B cell (primary cell): Measurements from ENCODE around the gene IFTAP. TPM values are rescaled to one million over a fixed set of nuclear protein-coding genes. Genes with fewer than 3 reads are reported as not detected.

Source experiments
- ATAC-seq: fragments of 200-7000 bp; cut with Tn5 transposase; one replicate; pipeline ENCODE4 v1.10.0; 2021; ENCODE audit warnings: low read depth, mild to moderate bottlenecking, moderate number of reproducible peaks, moderate library complexity
- CTCF ChIA-PET: fragments of 350-600 bp; sonication (Branson Sonifier 250); formaldehyde crosslinking; loops from one replicate; lab custom pipeline; 2021; ENCODE audit warnings: antibody characterized with exemption, inconsistent platforms; lab: Charles Lee
- POLR2A ChIA-PET: fragments of 350-600 bp; sonication (Branson Sonifier 250); formaldehyde crosslinking; loops from one replicate; lab custom pipeline; 2021; ENCODE audit warnings: antibody characterized with exemption; lab: Charles Lee
- DNase-seq: peaks from one replicate; pipeline ENCODE4 v3.0.0; 2013
- H2AFZ ChIP-seq: 2 replicates; pipeline ENCODE4 v1.6.1; 2012; ENCODE audit warnings: mild to moderate bottlenecking, low read depth, low read length; ENCODE audit not compliant: insufficient read depth, poor library complexity, severe bottlenecking
- H3K27ac ChIP-seq, 2 donors: 1 replicate in 1 of 2; 2 replicates in 1 of 2; pipeline ENCODE4 v1.5.1; 2012 to 2013; ENCODE audit warnings: low read length in 2 of 2, mild to moderate bottlenecking in 2 of 2, moderate library complexity in 1 of 2
- H3K27me3 ChIP-seq, 4 experiments: fragments of 200-600 bp in 1 of 4; sonication (generic) in 1 of 4; replicated peaks in 1 of 4; 1 replicate in 2 of 4; 2 replicates in 2 of 4; pipeline versions ENCODE4 v1.6.1 to v1.7.0; 2013 to 2016; ENCODE audit warnings: low read length in 3 of 4, mild to moderate bottlenecking in 2 of 4, mixed read lengths in 1 of 4, moderate library complexity in 1 of 4; ENCODE audit not compliant: insufficient read depth in 4 of 4, control insufficient read depth in 3 of 4; ENCODE audit errors: control extremely low read depth in 1 of 4
- H3K36me3 ChIP-seq, 2 experiments: replicated peaks in 1 of 2; 1 replicate in 1 of 2; 2 replicates in 1 of 2; pipeline versions ENCODE4 v1.6.1 to v1.7.1; 2013; ENCODE audit warnings: low read length in 1 of 2; ENCODE audit not compliant: insufficient read depth in 2 of 2, control insufficient read depth in 1 of 2; ENCODE audit errors: control extremely low read depth in 1 of 2, extremely low read depth in 1 of 2
- H3K4me1 ChIP-seq, 2 donors: fragments of 200-600 bp in 1 of 2; sonication (generic) in 1 of 2; 1 replicate in 1 of 2; 2 replicates in 1 of 2; pipeline versions ENCODE4 v1.5.1 to v1.6.1; 2013 to 2017; ENCODE audit warnings: low read length in 2 of 2; ENCODE audit not compliant: control insufficient read depth in 2 of 2, insufficient read depth in 2 of 2
- H3K4me2 ChIP-seq: replicated peaks from 2 replicates; pipeline ENCODE3; 2012; ENCODE audit warnings: mild to moderate bottlenecking, low read depth, low read length; ENCODE audit not compliant: poor library complexity, severe bottlenecking
- H3K4me3 ChIP-seq, 5 experiments: fragments of 200-600 bp in 1 of 5; sonication (generic) in 1 of 5; 1 replicate in 3 of 5; 2 replicates in 2 of 5; pipeline versions ENCODE4 v1.5.1 to v1.7.0; 2011 to 2016; ENCODE audit warnings: low read length in 4 of 5, mild to moderate bottlenecking in 4 of 5, low read depth in 2 of 5, control low read depth in 1 of 5, moderate library complexity in 1 of 5; ENCODE audit not compliant: insufficient read depth in 1 of 5; ENCODE audit errors: control extremely low read depth in 1 of 5, extremely low read depth in 1 of 5
- H3K79me2 ChIP-seq: fragments of 200-600 bp; sonication (generic); one replicate; pipeline ENCODE4 v1.6.0; 2016; ENCODE audit warnings: low read length; ENCODE audit not compliant: control insufficient read depth, insufficient read depth
- H3K9ac ChIP-seq: fragments of 200-600 bp; sonication (generic); 2 replicates; pipeline ENCODE4 v1.6.1; 2017; ENCODE audit warnings: mild to moderate bottlenecking, low read length, moderate library complexity
- H3K9me3 ChIP-seq, 3 donors: one replicate each; pipeline versions ENCODE4 v1.6.1 to v1.7.1; 2013; ENCODE audit warnings: low read length in 2 of 3; ENCODE audit not compliant: control insufficient read depth in 2 of 3, insufficient read depth in 1 of 3; ENCODE audit errors: control extremely low read depth in 1 of 3
- H4K20me1 ChIP-seq: 2 replicates; pipeline ENCODE4 v1.6.0; 2012; ENCODE audit warnings: mild to moderate bottlenecking, low read length; ENCODE audit not compliant: insufficient read depth, control insufficient read depth, poor library complexity, severe bottlenecking
- H3K27ac Mint-ChIP-seq: one replicate; pipeline ENCODE4 v1.8.0; 2021; ENCODE audit warnings: mixed read lengths
- H3K27me3 Mint-ChIP-seq: one replicate; pipeline ENCODE4 v1.8.0; 2021; ENCODE audit warnings: mixed read lengths
- H3K4me1 Mint-ChIP-seq: one replicate; pipeline ENCODE4 v1.8.0; 2021; ENCODE audit warnings: mixed read lengths
- H3K4me3 Mint-ChIP-seq: one replicate; pipeline ENCODE4 v1.8.0; 2021; ENCODE audit warnings: mixed read lengths
- H3K9me3 Mint-ChIP-seq: one replicate; pipeline ENCODE4 v1.8.0; 2022; ENCODE audit warnings: mixed read lengths; ENCODE audit not compliant: insufficient read depth
- EZH2 ChIP-seq: IDR thresholded peaks from 2 replicates; pipeline ENCODE4 v1.6.1; 2012; ENCODE audit warnings: borderline replicate concordance, low read depth, mild to moderate bottlenecking, moderate library complexity, low read length; ENCODE audit not compliant: insufficient read depth, poor library complexity, severe bottlenecking
- WGBS: methylation state at CpG from one replicate; pipeline ENCODE4 v1.1.5; 2013; ENCODE audit warnings: missing lambda C conversion rate; ENCODE audit not compliant: insufficient coverage; 5-methylcytosine and 5-hydroxymethylcytosine counted together
- intact Hi-C: fragments of 100-400 bp; cut with micrococcal nuclease; formaldehyde crosslinking; loops from one replicate; pipeline ENCODE4 v1.10.0; 2022
- polyA plus RNA-seq: library from polyadenylated mRNA; depleted of rRNA; stranded (reverse); fragments of >200 nt; gene quantifications from 2 replicates; pipeline ENCODE4 v1.2.3, GENCODE V29; 2012
- total RNA-seq, 2 donors: library from RNA; stranded (reverse); fragments of 120-200 nt in 1 of 2; gene quantifications; 1 replicate in 1 of 2; 2 replicates in 1 of 2; pipeline versions ENCODE4 v1.2.3 to v1.2.4, GENCODE V29; 2013 to 2022
- TF ChIP-seq, protein P1 (sequence below): fragments of 200-600 bp; IDR thresholded peaks from one replicate; pipeline ENCODE4 v1.8.0; 2022; ENCODE audit warnings: antibody characterized with exemption, mild to moderate bottlenecking

The IFTAP gene
- total and polyA plus RNA-seq, 2 donors (not counting 1 experiment from before 2014, with no cell fraction given) = 0.31 TPM; not detected in 1

GRCh38 chr11:36623494-36623893 lies 29.2 kb downstream of the IFTAP start:
- Histone ChIP-seq H3K9me3 (no peaks in the 10 kb centered on the region), H3K36me3 (no peaks in the 10 kb centered on the region), H4K20me1 (no peaks in the 10 kb centered on the region), H3K9ac (no peak overlapping the region), H2AFZ (no peak overlapping the region), H3K4me1 (peaks cover 5 to 6% of the 10 kb centered on the region in 2 donors), H3K4me3 (no peak overlapping the region), H3K4me2 (no peak overlapping the region), H3K79me2 (no peaks in the 10 kb centered on the region), H3K27me3 (peaks cover 0 to 19% (median 3%) of the 10 kb centered on the region in 4 experiments), H3K27ac (no peak overlapping the region)
- POLR2A ChIA-PET = no interaction called here
- H3K27me3 Mint-ChIP-seq = peaks cover 50% of the 10 kb centered on the region
- DNase-seq (no peak), ATAC-seq (no peak)
- no peak overlapping the region for H3K27ac Mint-ChIP-seq
- H3K4me1 Mint-ChIP-seq = peaks cover 8% of the 10 kb centered on the region
- H3K4me3 Mint-ChIP-seq = no peak overlapping the region
- intact Hi-C loops = no loop called here
- no peaks in the 10 kb centered on the region for H3K9me3 Mint-ChIP-seq
- no peak for TF ChIP-seq EZH2
- TF ChIP-seq, protein P1, sequence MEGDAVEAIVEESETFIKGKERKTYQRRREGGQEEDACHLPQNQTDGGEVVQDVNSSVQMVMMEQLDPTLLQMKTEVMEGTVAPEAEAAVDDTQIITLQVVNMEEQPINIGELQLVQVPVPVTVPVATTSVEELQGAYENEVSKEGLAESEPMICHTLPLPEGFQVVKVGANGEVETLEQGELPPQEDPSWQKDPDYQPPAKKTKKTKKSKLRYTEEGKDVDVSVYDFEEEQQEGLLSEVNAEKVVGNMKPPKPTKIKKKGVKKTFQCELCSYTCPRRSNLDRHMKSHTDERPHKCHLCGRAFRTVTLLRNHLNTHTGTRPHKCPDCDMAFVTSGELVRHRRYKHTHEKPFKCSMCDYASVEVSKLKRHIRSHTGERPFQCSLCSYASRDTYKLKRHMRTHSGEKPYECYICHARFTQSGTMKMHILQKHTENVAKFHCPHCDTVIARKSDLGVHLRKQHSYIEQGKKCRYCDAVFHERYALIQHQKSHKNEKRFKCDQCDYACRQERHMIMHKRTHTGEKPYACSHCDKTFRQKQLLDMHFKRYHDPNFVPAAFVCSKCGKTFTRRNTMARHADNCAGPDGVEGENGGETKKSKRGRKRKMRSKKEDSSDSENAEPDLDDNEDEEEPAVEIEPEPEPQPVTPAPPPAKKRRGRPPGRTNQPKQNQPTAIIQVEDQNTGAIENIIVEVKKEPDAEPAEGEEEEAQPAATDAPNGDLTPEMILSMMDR = no peak
- no CpG with 5 or more reads among the region's 5 CpGs for WGBS
- CTCF ChIA-PET = interaction anchor here (0.9 kb wide), 1 partner anchor 333 kb away, joined by 3 read pairs; no protein-coding TSS in a partner anchor

GRCh38 chr11:36627006-36627405 lies 32.7 kb downstream of the IFTAP start:
- ATAC-seq = no peak
- POLR2A ChIA-PET = no interaction called here
- WGBS = no CpG with 5 or more reads among the region's 1 CpG
- no peak for TF ChIP-seq EZH2
- TF ChIP-seq, protein P1 = no peak
- no peak overlapping the region for H3K4me2 ChIP-seq
- no peaks in the 10 kb centered on the region for H3K36me3 ChIP-seq
- no peaks in the 10 kb centered on the region for H3K4me1 ChIP-seq
- Mint-ChIP-seq H3K27ac (no peak overlapping the region), H3K4me3 (no peak overlapping the region), H3K9me3 (no peaks in the 10 kb centered on the region), H3K4me1 (no peaks in the 10 kb centered on the region), H3K27me3 (peaks cover 31% of the 10 kb centered on the region)
- no peaks in the 10 kb centered on the region for H4K20me1 ChIP-seq
- H3K4me3 ChIP-seq = no peak overlapping the region
- CTCF ChIA-PET = no interaction called here
- DNase-seq = no peak
- no peaks in the 10 kb centered on the region for H3K79me2 ChIP-seq
- peaks cover 0 to 3% (median under 1%) of the 10 kb centered on the region in 4 experiments for H3K27me3 ChIP-seq
- no peak overlapping the region for H3K9ac ChIP-seq
- intact Hi-C loops = no loop called here
- no peaks in the 10 kb centered on the region for H3K9me3 ChIP-seq
- no peak overlapping the region for H3K27ac ChIP-seq
- H2AFZ ChIP-seq = no peak overlapping the region
